HepG2 (cell line): ENCODE data around the gene NR2F6. TPM values are rescaled to one million over a fixed set of nuclear protein-coding genes. Genes with fewer than 3 reads are reported as not detected.

Experiments used
- ATF3 ChIP-seq: sonication (generic); formaldehyde crosslinking; IDR thresholded peaks from 2 replicates; pipeline ENCODE4 v1.4.0; 2020; ENCODE audit warnings: missing genetic modification reagents
- BCLAF1 ChIP-seq: fragments of 450-650 bp; IDR thresholded peaks from 2 replicates; pipeline ENCODE4 v1.6.1; 2017; ENCODE audit warnings: mild to moderate bottlenecking
- FOXJ3 ChIP-seq: sonication (generic); formaldehyde crosslinking; IDR thresholded peaks from 2 replicates; pipeline ENCODE4 v1.4.0; 2020; ENCODE audit warnings: missing genetic modification reagents, mild to moderate bottlenecking, borderline replicate concordance
- GATAD1 ChIP-seq: IDR thresholded peaks from 2 replicates; pipeline ENCODE4 v1.6.1; 2016; ENCODE audit warnings: missing genetic modification reagents, missing compliant biosample characterization
- KDM3A ChIP-seq: IDR thresholded peaks from 2 replicates; pipeline ENCODE4 v1.6.1; 2018; ENCODE audit warnings: low read depth, missing compliant biosample characterization
- MNT ChIP-seq: fragments of 450-650 bp; IDR thresholded peaks from 2 replicates; pipeline ENCODE4 v1.6.1; 2016
- MYC ChIP-seq: sonication (generic); formaldehyde crosslinking; IDR thresholded peaks from 2 replicates; pipeline ENCODE4 v1.9.0; 2021; ENCODE audit warnings: missing genetic modification reagents, borderline replicate concordance
- PHB2 ChIP-seq: fragments of 450-650 bp; IDR thresholded peaks from 2 replicates; pipeline ENCODE4 v1.6.1; 2018; ENCODE audit not compliant: partially characterized antibody
- PHF20 ChIP-seq: sonication (generic); formaldehyde crosslinking; IDR thresholded peaks from 2 replicates; pipeline ENCODE4 v1.5.0; 2020; ENCODE audit warnings: mild to moderate bottlenecking, missing genetic modification reagents
- TARDBP ChIP-seq: sonication (generic); formaldehyde crosslinking; IDR thresholded peaks from 2 replicates; pipeline ENCODE4 v1.8.0; 2022; ENCODE audit warnings: mild to moderate bottlenecking, missing genetic modification reagents
- TRAFD1 ChIP-seq: sonication (generic); formaldehyde crosslinking; IDR thresholded peaks from 2 replicates; pipeline ENCODE4 v1.5.1; 2020; ENCODE audit warnings: missing genetic modification reagents, mild to moderate bottlenecking, borderline replicate concordance
- ZBTB38 ChIP-seq: sonication (generic); formaldehyde crosslinking; IDR thresholded peaks from 2 replicates; pipeline ENCODE4 v1.5.1; 2020; ENCODE audit warnings: mild to moderate bottlenecking, missing genetic modification reagents
- ZNF383 ChIP-seq: sonication (generic); formaldehyde crosslinking; IDR thresholded peaks from 2 replicates; pipeline ENCODE4 v1.4.0; 2020; ENCODE audit warnings: missing genetic modification reagents, mild to moderate bottlenecking, borderline replicate concordance
- ZNF512B ChIP-seq: sonication (generic); formaldehyde crosslinking; IDR thresholded peaks from 2 replicates; pipeline ENCODE4 v1.5.1; 2020; ENCODE audit warnings: missing genetic modification reagents, mild to moderate bottlenecking, borderline replicate concordance
- ZNF576 ChIP-seq: sonication (generic); formaldehyde crosslinking; IDR thresholded peaks from 2 replicates; pipeline ENCODE4 v1.4.0; 2020; ENCODE audit warnings: mild to moderate bottlenecking, missing genetic modification reagents
- polyA plus RNA-seq, 8 experiments: library from polyadenylated mRNA; depleted of rRNA in 3 of 8; stranded (reverse) in 7 of 8; unstranded in 1 of 8; fragments of >200 nt; fragmentation: Illumina TruSeq in 4 of 8; extraction: Trizol in 4 of 8; gene quantifications; 2 replicates each; pipeline versions ENCODE4 v1.2.1 to v1.2.3, GENCODE V29; 2011 to 2016; ENCODE audit warnings: low read depth in 4 of 8, missing spikeins in 1 of 8, mixed read lengths in 1 of 8; ENCODE audit not compliant: insufficient read depth in 1 of 8
- total RNA-seq, 5 experiments: library from RNA; depleted of rRNA; stranded (reverse); fragments of >200 nt; fragmentation: Illumina TruSeq; extraction: Trizol; gene quantifications; 2 replicates each; pipeline ENCODE4 v1.2.3, GENCODE V29; 2016; ENCODE audit warnings: low read depth in 1 of 5
- TF ChIP-seq, protein P1 (sequence below): sonication (generic); formaldehyde crosslinking; IDR thresholded peaks from 2 replicates; pipeline ENCODE4 v1.4.0; 2020; ENCODE audit warnings: low read depth, mild to moderate bottlenecking, missing genetic modification reagents
- TF ChIP-seq, protein P2 (sequence below): sonication (generic); IDR thresholded peaks from 2 replicates; pipeline ENCODE4 v1.6.1; 2016; ENCODE audit warnings: low read depth, borderline replicate concordance

Gene NR2F6
- total and polyA plus RNA-seq, 2 of the 13 experiments (the other 11 are each of a cell fraction or from before 2014, with no cell fraction given): 30.9 to 72.4 TPM

- TF ChIP-seq ZNF576 (CRISPR knock-in tag) (0 out of 2 replicates have a peak, but pooled peaks have one; percentile 69), ZNF383 (CRISPR knock-in tag) (no peak), ZNF512B (CRISPR knock-in tag) (0 out of 2 replicates have a peak, but pooled peaks have one; percentile 57), PHF20 (no peak), GATAD1 (CRISPR knock-in tag) (peak; percentile 38; the same call in 1 of the 2 replicates), PHB2 (no peak), KDM3A (CRISPR knock-in tag) (peak; percentile 67; the same call in 1 of the 2 replicates), BCLAF1 (no peak), MNT (no peak), ATF3 (CRISPR knock-in tag) (no peak), MYC (CRISPR knock-in tag) (peak; percentile 47; the same call in 1 of the 2 replicates), TARDBP (CRISPR knock-in tag) (0 out of 2 replicates have a peak, but pooled peaks have one; percentile 26), TRAFD1 (CRISPR knock-in tag) (no peak), ZBTB38 (CRISPR knock-in tag) (peak; percentile 84), FOXJ3 (no peak)
- TF ChIP-seq, protein P1, sequence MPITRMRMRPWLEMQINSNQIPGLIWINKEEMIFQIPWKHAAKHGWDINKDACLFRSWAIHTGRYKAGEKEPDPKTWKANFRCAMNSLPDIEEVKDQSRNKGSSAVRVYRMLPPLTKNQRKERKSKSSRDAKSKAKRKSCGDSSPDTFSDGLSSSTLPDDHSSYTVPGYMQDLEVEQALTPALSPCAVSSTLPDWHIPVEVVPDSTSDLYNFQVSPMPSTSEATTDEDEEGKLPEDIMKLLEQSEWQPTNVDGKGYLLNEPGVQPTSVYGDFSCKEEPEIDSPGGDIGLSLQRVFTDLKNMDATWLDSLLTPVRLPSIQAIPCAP: no peak
- TF ChIP-seq, protein P2, sequence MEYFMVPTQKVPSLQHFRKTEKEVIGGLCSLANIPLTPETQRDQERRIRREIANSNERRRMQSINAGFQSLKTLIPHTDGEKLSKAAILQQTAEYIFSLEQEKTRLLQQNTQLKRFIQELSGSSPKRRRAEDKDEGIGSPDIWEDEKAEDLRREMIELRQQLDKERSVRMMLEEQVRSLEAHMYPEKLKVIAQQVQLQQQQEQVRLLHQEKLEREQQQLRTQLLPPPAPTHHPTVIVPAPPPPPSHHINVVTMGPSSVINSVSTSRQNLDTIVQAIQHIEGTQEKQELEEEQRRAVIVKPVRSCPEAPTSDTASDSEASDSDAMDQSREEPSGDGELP: peak; percentile 38; the same call in 1 of the 2 replicates
Observed at GRCh38 chr19:17282488-17283125, 36.9 kb upstream of the NR2F6 start (continued).
